SK-N-SH (cell line): Measurements from ENCODE around the gene EHD3.

Experiments
- EP300 ChIP-seq, 2 experiments: IDR thresholded peaks; 2 replicates each; pipeline versions ENCODE4 v1.4.0 to v1.6.1; 2012; ENCODE audit warnings: borderline replicate concordance in 1 of 2, low read depth in 1 of 2, low read length in 1 of 2
- POLR2AphosphoS5 ChIP-seq: IDR thresholded peaks from 2 replicates; pipeline ENCODE4 v1.6.1; 2012; ENCODE audit warnings: low read depth, low read length
- TF ChIP-seq, protein P1 (sequence below): fragments of 200-600 bp; sonication (generic); IDR thresholded peaks from 2 replicates; pipeline ENCODE4 v1.6.1; 2017; ENCODE audit warnings: antibody characterized with exemption, mild to moderate bottlenecking, moderate library complexity

DNA sequence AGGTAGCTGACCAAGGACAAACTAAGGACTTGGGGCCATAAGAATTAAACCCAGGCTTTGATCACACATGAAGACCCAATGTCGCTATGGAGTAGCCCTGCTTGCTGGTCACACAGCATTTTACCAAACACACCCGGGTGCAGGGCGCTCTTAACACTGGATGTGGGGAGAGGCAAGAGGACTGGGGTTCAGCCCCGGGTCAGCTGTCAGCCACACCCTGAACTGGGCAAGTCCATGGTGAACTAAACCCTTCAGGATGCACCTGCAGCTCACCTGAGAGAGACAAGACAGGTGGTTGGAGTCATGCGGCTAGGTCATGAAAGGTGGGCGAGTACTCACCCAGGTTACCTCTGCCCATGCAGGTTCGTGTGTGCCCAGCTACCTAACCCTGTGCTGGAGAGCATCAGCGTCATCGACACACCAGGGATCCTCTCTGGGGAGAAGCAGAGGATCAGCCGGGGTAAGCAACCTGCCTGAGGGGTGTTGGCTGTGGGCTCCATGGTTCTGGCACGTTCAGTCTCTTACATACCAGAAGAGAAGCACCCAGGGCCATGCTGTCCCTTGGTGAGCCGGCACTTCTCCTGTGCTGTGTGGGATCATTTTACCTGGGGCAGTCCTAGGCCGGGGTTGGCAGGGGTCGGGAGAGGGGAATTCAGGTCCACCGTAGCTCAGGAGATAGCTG is 15.2 kb downstream of the EHD3 start:
- TF ChIP-seq, protein P1, sequence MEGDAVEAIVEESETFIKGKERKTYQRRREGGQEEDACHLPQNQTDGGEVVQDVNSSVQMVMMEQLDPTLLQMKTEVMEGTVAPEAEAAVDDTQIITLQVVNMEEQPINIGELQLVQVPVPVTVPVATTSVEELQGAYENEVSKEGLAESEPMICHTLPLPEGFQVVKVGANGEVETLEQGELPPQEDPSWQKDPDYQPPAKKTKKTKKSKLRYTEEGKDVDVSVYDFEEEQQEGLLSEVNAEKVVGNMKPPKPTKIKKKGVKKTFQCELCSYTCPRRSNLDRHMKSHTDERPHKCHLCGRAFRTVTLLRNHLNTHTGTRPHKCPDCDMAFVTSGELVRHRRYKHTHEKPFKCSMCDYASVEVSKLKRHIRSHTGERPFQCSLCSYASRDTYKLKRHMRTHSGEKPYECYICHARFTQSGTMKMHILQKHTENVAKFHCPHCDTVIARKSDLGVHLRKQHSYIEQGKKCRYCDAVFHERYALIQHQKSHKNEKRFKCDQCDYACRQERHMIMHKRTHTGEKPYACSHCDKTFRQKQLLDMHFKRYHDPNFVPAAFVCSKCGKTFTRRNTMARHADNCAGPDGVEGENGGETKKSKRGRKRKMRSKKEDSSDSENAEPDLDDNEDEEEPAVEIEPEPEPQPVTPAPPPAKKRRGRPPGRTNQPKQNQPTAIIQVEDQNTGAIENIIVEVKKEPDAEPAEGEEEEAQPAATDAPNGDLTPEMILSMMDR, result no peak
- TF ChIP-seq POLR2AphosphoS5 (no peak), EP300 (IDR thresholded peaks at IDR 0.05; ENCODE audit: borderline replicate concordance in 1 of 2, low read depth in 1 of 2, low read length in 1 of 2) (no peak)
